K562 (cell line): Measurements from ENCODE around the gene CDC20. TPM values are rescaled to one million over a fixed set of nuclear protein-coding genes. Genes with fewer than 3 reads are reported as not detected.

Source experiments
- ATAC-seq: fragments of 200-7000 bp; cut with Tn5 transposase; 3 replicates; pipeline ENCODE4 v1.9.1; 2020; ENCODE audit warnings: moderate library complexity
- BruUV-seq: library from RNA; stranded (reverse); fragments of 400-500 nt; replicated peaks from 2 replicates; lab custom pipeline; 2021; lab: Mats Ljungman, UMichigan
- CTCF ChIA-PET: fragments of 300-600 bp; formaldehyde crosslinking; extraction: SDS; loops from one replicate; lab custom pipeline; 2021; ENCODE audit warnings: low intra/inter-chr PET ratio; lab: Yijun Ruan, JAX
- POLR2A ChIA-PET: fragments of 300-600, 350-650 bp; sonication (Branson Sonifier 250); formaldehyde crosslinking; extraction: SDS; loops from one replicate; lab custom pipeline; 2021; ENCODE audit warnings: antibody characterized with exemption, inconsistent platforms; lab: Yijun Ruan, JAX
- DNase-seq, 4 experiments: peaks; one replicate each; pipeline versions ENCODE4 v3.0.0 to v3.0.0-alpha.2; 2011 to 2018; ENCODE audit warnings: low spot score in 3 of 4, mixed read lengths in 3 of 4; ENCODE audit errors: extremely low read depth in 1 of 4
- FAIRE-seq: peaks from 2 replicates; lab custom pipeline; 2011; peaks lifted over from hg19 to GRCh38; lab: Jason Lieb, UNC
- H2AFZ ChIP-seq: 2 replicates; pipeline ENCODE4 v1.6.0; 2011; ENCODE audit warnings: low read depth, low read length, control low read depth, inconsistent platforms
- H3K27ac ChIP-seq: fragments of 200-600 bp; 3 replicates; pipeline ENCODE4 v1.8.0; 2011; ENCODE audit warnings: low read depth, mild to moderate bottlenecking, control low read depth, inconsistent platforms, low read length, moderate library complexity, mixed read lengths; ENCODE audit errors: extremely low read depth
- H3K27me3 ChIP-seq, 2 experiments: fragments of 300-600 bp in 1 of 2; 2 replicates in 1 of 2; 3 replicates in 1 of 2; pipeline versions ENCODE4 v1.6.0 to v1.8.0; 2011; ENCODE audit warnings: inconsistent platforms in 2 of 2, low read length in 2 of 2, mild to moderate bottlenecking in 1 of 2, mixed read lengths in 1 of 2, moderate library complexity in 1 of 2; ENCODE audit not compliant: control insufficient read depth in 2 of 2, insufficient read depth in 2 of 2
- H3K36me3 ChIP-seq: fragments of 300-600 bp; 3 replicates; pipeline ENCODE4 v1.8.0; 2011; ENCODE audit warnings: mild to moderate bottlenecking, low read length, inconsistent platforms; ENCODE audit not compliant: control insufficient read depth, insufficient read depth
- H3K4me1 ChIP-seq, 2 experiments: fragments of 200-600 bp in 1 of 2; replicated peaks in 1 of 2; 2 replicates in 1 of 2; 3 replicates in 1 of 2; pipeline versions ENCODE4 v1.5.1 to v1.8.0; 2011; ENCODE audit warnings: inconsistent platforms in 2 of 2, low read length in 2 of 2, mild to moderate bottlenecking in 1 of 2, mixed read lengths in 1 of 2, moderate library complexity in 1 of 2; ENCODE audit not compliant: control insufficient read depth in 2 of 2, insufficient read depth in 2 of 2
- H3K4me2 ChIP-seq: 2 replicates; pipeline ENCODE4 v1.6.1; 2011; ENCODE audit warnings: low read length, control low read depth, inconsistent platforms, mixed read lengths; ENCODE audit not compliant: insufficient read depth
- H3K4me3 ChIP-seq: fragments of 200-600 bp; sonication (generic), shearing (Covaris generic); 2 replicates; pipeline ENCODE4 v1.5.1; 2016; ENCODE audit warnings: control low read depth, inconsistent platforms
- H3K79me2 ChIP-seq: fragments of 200-600 bp; 3 replicates; pipeline ENCODE4 v1.8.0; 2011; ENCODE audit warnings: low read length, inconsistent platforms; ENCODE audit not compliant: control insufficient read depth, insufficient read depth
- H3K9ac ChIP-seq, 2 experiments: 2 replicates each; pipeline versions ENCODE4 v1.6.0 to v1.6.1; 2011; ENCODE audit warnings: low read depth in 2 of 2, low read length in 2 of 2, control low read depth in 1 of 2, inconsistent platforms in 1 of 2, mild to moderate bottlenecking in 1 of 2, mixed read lengths in 1 of 2; ENCODE audit not compliant: insufficient read depth in 1 of 2
- H3K9me1 ChIP-seq: one replicate; pipeline ENCODE4 v1.6.0; 2011; ENCODE audit warnings: inconsistent platforms, mild to moderate bottlenecking, low read length, moderate library complexity; ENCODE audit not compliant: control insufficient read depth, insufficient read depth
- H3K9me3 ChIP-seq: replicated peaks from 2 replicates; pipeline ENCODE4 v1.5.1; 2011; ENCODE audit warnings: low read depth, low read length, inconsistent platforms; ENCODE audit not compliant: control insufficient read depth, insufficient read depth
- H4K20me1 ChIP-seq: replicated peaks from 2 replicates; pipeline ENCODE4 v1.6.1; 2011; ENCODE audit warnings: low read length, inconsistent platforms, mixed read lengths; ENCODE audit not compliant: control insufficient read depth, insufficient read depth
- BCL6 ChIP-seq: fragments of 250-450 bp; sonication (Bioruptor Pico); IDR thresholded peaks from 2 replicates; pipeline ENCODE4 v1.4.0; 2020
- E2F6 ChIP-seq, 2 experiments: IDR thresholded peaks; 2 replicates each; pipeline ENCODE4 v1.6.1; 2011; ENCODE audit warnings: borderline replicate concordance in 1 of 2, control low read depth in 1 of 2, low read depth in 1 of 2, low read length in 1 of 2, mild to moderate bottlenecking in 1 of 2, mixed read lengths in 1 of 2, moderate library complexity in 1 of 2; ENCODE audit not compliant: insufficient read depth in 1 of 2, insufficient read length in 1 of 2, poor library complexity in 1 of 2, severe bottlenecking in 1 of 2; ENCODE audit errors: extremely low read depth in 1 of 2
- E2F8 ChIP-seq: fragments of 450-650 bp; IDR thresholded peaks from 2 replicates; pipeline ENCODE4 v1.7.1; 2018; ENCODE audit warnings: mild to moderate bottlenecking, low read depth; ENCODE audit not compliant: partially characterized antibody
- EGR1 ChIP-seq: fragments of 450-650 bp; conservative IDR thresholded peaks from 2 replicates; pipeline ENCODE4 v1.6.1; 2017; ENCODE audit warnings: mild to moderate bottlenecking
- ELF2 ChIP-seq: fragments of 250-450 bp; sonication (Bioruptor Pico); IDR thresholded peaks from 2 replicates; pipeline ENCODE4 v1.5.0; 2021; ENCODE audit warnings: mild to moderate bottlenecking
- EZH2 ChIP-seq: IDR thresholded peaks from 2 replicates; pipeline ENCODE4 v1.6.1; 2012; ENCODE audit warnings: low read depth, mild to moderate bottlenecking, inconsistent platforms, low read length, borderline replicate concordance
- IRF1 ChIP-seq: sonication (generic); formaldehyde crosslinking; IDR thresholded peaks from 2 replicates; pipeline ENCODE4 v1.8.0; 2022; ENCODE audit warnings: missing genetic modification reagents, mild to moderate bottlenecking, borderline replicate concordance
- MCM5 ChIP-seq: fragments of 450-650 bp; IDR thresholded peaks from 2 replicates; pipeline ENCODE4 v1.6.1; 2016; ENCODE audit warnings: low read depth
- NONO ChIP-seq, 2 experiments: fragments of 200-400 bp in 1 of 2; fragments of 450-650 bp in 1 of 2; formaldehyde crosslinking in 1 of 2; IDR thresholded peaks; 2 replicates each; pipeline ENCODE4 v1.6.1; 2017; ENCODE audit warnings: low read depth in 2 of 2, mild to moderate bottlenecking in 2 of 2, moderate library complexity in 2 of 2, low read length in 1 of 2
- NR1H2 ChIP-seq: sonication (generic); formaldehyde crosslinking; IDR thresholded peaks from 2 replicates; pipeline ENCODE4 v1.4.0; 2020; ENCODE audit warnings: mild to moderate bottlenecking, missing genetic modification reagents
- POLR2A ChIP-seq: fragments of 450-650 bp; conservative IDR thresholded peaks from 2 replicates; pipeline ENCODE4 v1.6.1; 2016
- POLR2H ChIP-seq: IDR thresholded peaks from 2 replicates; pipeline ENCODE4 v1.6.1; 2016; ENCODE audit warnings: missing genetic modification characterization, low read depth, mild to moderate bottlenecking, control low read depth, missing compliant biosample characterization, moderate library complexity
- PPARD ChIP-seq: fragments of 250-450 bp; sonication (Bioruptor Pico); IDR thresholded peaks from 2 replicates; pipeline ENCODE4 v1.8.0; 2022; ENCODE audit warnings: inconsistent platforms, mild to moderate bottlenecking, moderate library complexity
- SPI1 ChIP-seq: IDR thresholded peaks from 2 replicates; pipeline ENCODE4 v1.6.1; 2011; ENCODE audit warnings: low read depth, low read length, control low read depth, borderline replicate concordance
- ZNF316 ChIP-seq: fragments of 450-650 bp; IDR thresholded peaks from 2 replicates; pipeline ENCODE4 v1.6.1; 2016
- WGBS: fragments of 100-300 bp; shearing (Covaris generic); methylation state at CpG from one replicate; pipeline ENCODE4 v1.1.6; 2016; ENCODE audit warnings: low coverage, mixed read lengths; ENCODE audit not compliant: insufficient coverage; ENCODE audit errors: missing lambda C conversion rate; 5-methylcytosine and 5-hydroxymethylcytosine counted together
- in situ Hi-C: fragments of 300-500 bp; cut with MboI; formaldehyde crosslinking; loops from 4 replicates; pipeline ENCODE4 v1.15.0; 2018; ENCODE audit warnings: inconsistent platforms, mixed read lengths
- intact Hi-C: fragments of 100-400 bp; cut with micrococcal nuclease; formaldehyde crosslinking; loops from 2 replicates; pipeline ENCODE4 v1.14.2; 2022
- polyA plus RNA-seq, 8 experiments: library from polyadenylated mRNA; depleted of rRNA in 4 of 8; stranded (reverse) in 5 of 8; unstranded in 3 of 8; fragments of >200 nt; fragmentation: Nextera tagmentation in 2 of 8; fragmentation: Illumina TruSeq in 1 of 8; extraction: Ambion mirVana in 2 of 8; extraction: Trizol in 1 of 8; gene quantifications; 2 replicates each; pipeline versions ENCODE4 v1.2.1 to v1.2.3, GENCODE V29; 2011 to 2014; ENCODE audit warnings: inconsistent platforms in 1 of 8, missing spikeins in 1 of 8
- total RNA-seq, 7 experiments: library from RNA; depleted of rRNA in 6 of 7; stranded (reverse); fragments of >200 nt in 6 of 7; fragmentation: Illumina TruSeq in 2 of 7; extraction: Trizol in 2 of 7; gene quantifications; 2 replicates each; pipeline versions ENCODE4 v1.2.1 to v1.2.3, GENCODE V29; 2011 to 2021; ENCODE audit warnings: low replicate concordance in 1 of 7

The CDC20 gene
- total and polyA plus RNA-seq, 9 of the 15 experiments (the other 6 are each of a cell fraction or from before 2014, with no cell fraction given) = 45.2 to 224 (median 121) TPM

GRCh38 chr1:43311521-43311920 lies 47.3 kb upstream of the CDC20 start (continued):
- TF ChIP-seq NR1H2 (CRISPR knock-in tag) = no peak
- TF ChIP-seq E2F8 = no peak
- TF ChIP-seq PPARD (CRISPR knock-in tag) = no peak
- TF ChIP-seq E2F6 (IDR thresholded peaks at IDR 0.05; ENCODE audit: borderline replicate concordance in 1 of 2, extremely low read depth in 1 of 2, insufficient read depth in 1 of 2, insufficient read length in 1 of 2, low read depth in 1 of 2, low read length in 1 of 2, poor library complexity in 1 of 2, severe bottlenecking in 1 of 2) = no peak
- TF ChIP-seq, all 486 proteins: peak for 0

GRCh38 chr1:43312212-43312623 lies 46.6 kb upstream of the CDC20 start:
- Histone ChIP-seq H3K4me2 (no peak overlapping the region), H4K20me1 (0 out of 2 replicates have a peak, but pooled peaks cover 4% of the 10 kb centered on the region), H3K79me2 (no peaks in the 10 kb centered on the region), H3K4me3 (no peak overlapping the region), H3K27ac (no peak overlapping the region), H3K9me1 (no peaks in the 10 kb centered on the region), H3K4me1 (peaks cover 0 to 13% of the 10 kb centered on the region in 2 experiments; a peak in 2 of 5 replicates), H3K36me3 (no peaks in the 10 kb centered on the region), H3K9ac (peak overlapping the region in 1 of 2 experiments; percentile 40; a peak in 1 of 4 replicates), H3K27me3 (peaks cover 15 to 63% of the 10 kb centered on the region in 2 experiments; a peak in 4 of 5 replicates), H2AFZ (no peak overlapping the region), H3K9me3 (0 out of 2 replicates have a peak, but pooled peaks cover 2% of the 10 kb centered on the region)
- intact Hi-C loops = no loop called here
- CTCF ChIA-PET = no interaction called here
- no TSS peak for BruUV-seq
- 36% methylated on average over 19 of the region's 19 CpGs for WGBS
- FAIRE-seq (no peak), DNase-seq (no peak), ATAC-seq (no peak)
- in situ Hi-C loops = no loop called here
- POLR2A ChIA-PET = interaction anchor here (1.0 to 1.5 kb wide), 4 partner anchors 9 to 78 kb away, joined by 3 to 4 read pairs (median 4); partner anchors contain the start of genes MED8 and SZT2
- TF ChIP-seq EZH2 = no peak
- TF ChIP-seq ELF2 (CRISPR knock-in tag) = no peak
- TF ChIP-seq IRF1 (CRISPR knock-in tag) = no peak
- TF ChIP-seq BCL6 (CRISPR knock-in tag) = no peak
- no peak for TF ChIP-seq SPI1
- TF ChIP-seq EGR1 = no peak
- no peak for TF ChIP-seq POLR2H (tag)
- no peak for TF ChIP-seq POLR2A
- TF ChIP-seq MCM5 = no peak
- no peak for TF ChIP-seq NONO (IDR thresholded peaks at IDR 0.05; ENCODE audit: low read depth in 2 of 2, low read length in 1 of 2)
- no peak for TF ChIP-seq ZNF316
